HG03039 (cell line): ENCODE data around the gene SKAP1.

ENCODE experiments used
- ATAC-seq: cut with Tn5 transposase; IDR thresholded peaks from one replicate; pipeline ENCODE4 v1.9.1; 2021; ENCODE audit warnings: mild to moderate bottlenecking, moderate library complexity; ENCODE audit not compliant: unreplicated experiment

The SKAP1 gene

GRCh38 chr17:48151220-48151619 lies 278.8 kb downstream of the SKAP1 start:
- ATAC-seq, result no peak

- no peak for ATAC-seq
Observed at GRCh38 chr17:48150597-48151001, 279.4 kb downstream of the SKAP1 start.

- no peak for ATAC-seq
Observed at GRCh38 chr17:48149787-48150463, 280.1 kb downstream of the SKAP1 start.

- ATAC-seq, result no peak
Observed at GRCh38 chr17:48148854-48149786, 280.9 kb downstream of the SKAP1 start.

GRCh38 chr17:48148029-48148770 lies 281.8 kb downstream of the SKAP1 start:
- no peak for ATAC-seq

GRCh38 chr17:48144976-48145798 lies 284.8 kb downstream of the SKAP1 start:
- ATAC-seq, result no peak

GRCh38 chr17:48144231-48144630 lies 285.8 kb downstream of the SKAP1 start:
- no peak for ATAC-seq

- ATAC-seq, result no peak
Observed at GRCh38 chr17:48143629-48144028, 286.4 kb downstream of the SKAP1 start.

GRCh38 chr17:48139944-48140343 lies 290.1 kb downstream of the SKAP1 start:
- no peak for ATAC-seq

GRCh38 chr17:48137656-48138055 lies 292.4 kb downstream of the SKAP1 start:
- no peak for ATAC-seq

GRCh38 chr17:48134912-48135480 lies 295.0 kb downstream of the SKAP1 start:
- no peak for ATAC-seq

GRCh38 chr17:48132385-48132784 lies 297.6 kb downstream of the SKAP1 start:
- ATAC-seq, result no peak

GRCh38 chr17:48131216-48131824 lies 298.7 kb downstream of the SKAP1 start:
- no peak for ATAC-seq

- no peak for ATAC-seq
Observed at GRCh38 chr17:48129981-48130380, 300.0 kb downstream of the SKAP1 start.

- no peak for ATAC-seq
Observed at GRCh38 chr17:48128400-48128799, 301.6 kb downstream of the SKAP1 start.

- no peak for ATAC-seq
Observed at GRCh38 chr17:48127371-48128051, 302.5 kb downstream of the SKAP1 start.

- no peak for ATAC-seq
Observed at GRCh38 chr17:48126532-48126850, 303.5 kb downstream of the SKAP1 start.

GRCh38 chr17:48125829-48126531 lies 304.0 kb downstream of the SKAP1 start:
- no peak for ATAC-seq
